ENCODE measurements around the gene ZNF564.
"Not testable (repeated sequence)": the region's sequence is repeated elsewhere in the genome, so short reads cannot be mapped to it uniquely, and the experiment has no call there.

- not testable (repeated sequence) for TF ChIP-seq HNRNPK (IDR thresholded peaks at IDR 0.05; ENCODE audit: low read depth, low read length, poor library complexity, severe bottlenecking); CTCF (CRISPR knock-in tag; IDR thresholded peaks at IDR 0.05); ZNF614 (CRISPR knock-in tag; IDR thresholded peaks at IDR 0.05; ENCODE audit: borderline replicate concordance); POLR2A (IDR thresholded peaks at IDR 0.05; ENCODE audit: insufficient read depth in 1 of 2, low read depth in 2 of 2, low read length in 2 of 2); RNF219 (CRISPR knock-in tag; IDR thresholded peaks at IDR 0.05); ADNP (CRISPR knock-in tag; IDR thresholded peaks at IDR 0.05); TBX2 (CRISPR knock-in tag; IDR thresholded peaks at IDR 0.05; ENCODE audit: borderline replicate concordance); CBX5 (CRISPR knock-in tag; IDR thresholded peaks at IDR 0.05; ENCODE audit: borderline replicate concordance); BRCA1 (CRISPR knock-in tag; IDR thresholded peaks at IDR 0.05); POLR2AphosphoS5 (IDR thresholded peaks at IDR 0.05; ENCODE audit: low read depth, low read length); CREB1 (IDR thresholded peaks at IDR 0.05); CREB1 (CRISPR knock-in tag; IDR thresholded peaks at IDR 0.05); ZBTB10 (CRISPR knock-in tag; IDR thresholded peaks at IDR 0.05; ENCODE audit: borderline replicate concordance)
Observed at GRCh38 chr19:12566380-12566779, 15.1 kb upstream of the ZNF564 start.
